HepG2 (cell line): ENCODE measurements around the gene CDK5RAP1. TPM values are rescaled to one million over a fixed set of nuclear protein-coding genes. Genes with fewer than 3 reads are reported as not detected.
A peak's percentile ranks its signal among the peaks of the same experiment; 100 is the strongest.

Experiments
- ATAC-seq: fragments of 200-7000 bp; cut with Tn5 transposase; 3 replicates; pipeline ENCODE4 v1.9.1; 2020; ENCODE audit warnings: mild to moderate bottlenecking, moderate library complexity
- BruUV-seq: library from RNA; stranded (reverse); fragments of 400-500 nt; replicated peaks from 2 replicates; lab custom pipeline; 2021; lab: Mats Ljungman, UMichigan
- CTCF ChIA-PET: fragments of 300-600 bp; formaldehyde crosslinking; extraction: SDS; loops from one replicate; lab custom pipeline; 2021; ENCODE audit warnings: low total read pairs, inconsistent platforms, low intra/inter-chr PET ratio; lab: Yijun Ruan, JAX
- POLR2A ChIA-PET: fragments of 350-600 bp; sonication (Branson Sonifier 250); formaldehyde crosslinking; loops from one replicate; lab custom pipeline; 2020; ENCODE audit warnings: antibody characterized with exemption, inconsistent platforms; lab: Yijun Ruan, JAX
- DNase-seq: peaks from one replicate; pipeline ENCODE4 v3.0.0-alpha.2; 2015; ENCODE audit warnings: low spot score
- FAIRE-seq: peaks from 3 replicates; lab custom pipeline; 2011; peaks lifted over from hg19 to GRCh38; lab: Jason Lieb, UNC
- H2AFZ ChIP-seq: one replicate; pipeline ENCODE4 v1.6.1; 2011; ENCODE audit warnings: low read length, inconsistent platforms
- H3K27ac ChIP-seq: fragments of 300-600 bp; 3 replicates; pipeline ENCODE4 v1.8.0; 2011; ENCODE audit warnings: mixed run types, mild to moderate bottlenecking, mixed read lengths, low read length, inconsistent platforms; ENCODE audit not compliant: insufficient read depth; ENCODE audit errors: extremely low read length
- H3K27me3 ChIP-seq, 2 experiments: fragments of 200-600 bp in 1 of 2; 2 replicates in 1 of 2; 3 replicates in 1 of 2; pipeline versions ENCODE4 v1.6.0 to v1.8.0; 2011; ENCODE audit warnings: low read length in 2 of 2, mild to moderate bottlenecking in 2 of 2, moderate library complexity in 2 of 2, inconsistent platforms in 1 of 2; ENCODE audit not compliant: insufficient read depth in 2 of 2, control insufficient read depth in 1 of 2
- H3K36me3 ChIP-seq, 2 experiments: fragments of 200-600 bp in 1 of 2; replicated peaks in 1 of 2; 2 replicates in 1 of 2; 3 replicates in 1 of 2; pipeline versions ENCODE4 v1.5.1 to v1.8.0; 2011; ENCODE audit warnings: low read length in 2 of 2, inconsistent platforms in 1 of 2; ENCODE audit not compliant: insufficient read depth in 2 of 2, control insufficient read depth in 1 of 2
- H3K4me1 ChIP-seq: 2 replicates; pipeline ENCODE4 v1.5.1; 2012; ENCODE audit warnings: low read length, inconsistent platforms; ENCODE audit not compliant: insufficient read depth
- H3K4me2 ChIP-seq: 2 replicates; pipeline ENCODE4 v1.6.0; 2011; ENCODE audit warnings: low read depth, low read length, inconsistent platforms
- H3K4me3 ChIP-seq, 3 experiments: fragments of 200-600 bp in 1 of 3; sonication (generic), shearing (Covaris generic) in 1 of 3; replicated peaks in 1 of 3; 2 replicates each; pipeline ENCODE4 v1.5.1; 2011 to 2016; ENCODE audit warnings: low read length in 3 of 3, inconsistent platforms in 2 of 3, low read depth in 2 of 3, mild to moderate bottlenecking in 2 of 3, control low read depth in 1 of 3, mixed read lengths in 1 of 3; ENCODE audit not compliant: insufficient read depth in 1 of 3
- H3K79me2 ChIP-seq: one replicate; pipeline ENCODE4 v1.6.1; 2011; ENCODE audit warnings: low read length, inconsistent platforms; ENCODE audit not compliant: insufficient read depth
- H3K9ac ChIP-seq: 2 replicates; pipeline ENCODE4 v1.6.0; 2011; ENCODE audit warnings: mild to moderate bottlenecking, low read depth, low read length, inconsistent platforms; ENCODE audit not compliant: insufficient read depth
- H3K9me3 ChIP-seq: 2 replicates; pipeline ENCODE4 v1.5.1; 2012; ENCODE audit warnings: mild to moderate bottlenecking, low read length
- H4K20me1 ChIP-seq: 2 replicates; pipeline ENCODE4 v1.6.0; 2011; ENCODE audit warnings: inconsistent platforms, mild to moderate bottlenecking, low read length, moderate library complexity; ENCODE audit not compliant: insufficient read depth
- ESRRA ChIP-seq: sonication (generic); formaldehyde crosslinking; IDR thresholded peaks from 2 replicates; pipeline ENCODE4 v1.5.1; 2020; ENCODE audit warnings: mild to moderate bottlenecking, low read depth, missing genetic modification reagents
- GABPA ChIP-seq, 2 experiments: IDR thresholded peaks; 2 replicates each; pipeline ENCODE4 v1.6.1; 2011 to 2016; ENCODE audit warnings: low read depth in 2 of 2, low read length in 1 of 2, missing biosample characterization in 1 of 2, missing genetic modification characterization in 1 of 2
- GMEB1 ChIP-seq: sonication (generic); formaldehyde crosslinking; IDR thresholded peaks from 2 replicates; pipeline ENCODE4 v1.5.1; 2020; ENCODE audit warnings: missing genetic modification reagents, mild to moderate bottlenecking, borderline replicate concordance
- HIVEP1 ChIP-seq: sonication (generic); formaldehyde crosslinking; IDR thresholded peaks from 2 replicates; pipeline ENCODE4 v1.4.0; 2020; ENCODE audit warnings: mild to moderate bottlenecking, missing genetic modification reagents
- KDM2A ChIP-seq: sonication (generic); formaldehyde crosslinking; IDR thresholded peaks from 2 replicates; pipeline ENCODE4 v1.4.0; 2020; ENCODE audit warnings: low read depth, missing genetic modification reagents, borderline replicate concordance
- RCOR2 ChIP-seq: IDR thresholded peaks from 2 replicates; pipeline ENCODE4 v1.6.1; 2016; ENCODE audit warnings: missing biosample characterization, missing genetic modification reagents
- RXRA ChIP-seq: sonication (generic); formaldehyde crosslinking; IDR thresholded peaks from 2 replicates; pipeline ENCODE4 v1.5.1; 2020; ENCODE audit warnings: missing genetic modification reagents
- SNAPC5 ChIP-seq: sonication (generic); formaldehyde crosslinking; IDR thresholded peaks from 2 replicates; pipeline ENCODE4 v1.8.1; 2023; ENCODE audit warnings: mild to moderate bottlenecking, missing genetic modification reagents, borderline replicate concordance
- THAP7 ChIP-seq: sonication (generic); formaldehyde crosslinking; IDR thresholded peaks from 2 replicates; pipeline ENCODE4 v1.8.1; 2023; ENCODE audit warnings: mild to moderate bottlenecking, missing genetic modification reagents
- TRAFD1 ChIP-seq: sonication (generic); formaldehyde crosslinking; IDR thresholded peaks from 2 replicates; pipeline ENCODE4 v1.5.1; 2020; ENCODE audit warnings: missing genetic modification reagents, mild to moderate bottlenecking, borderline replicate concordance
- ZMYM3 ChIP-seq: sonication (generic); formaldehyde crosslinking; IDR thresholded peaks from 2 replicates; pipeline ENCODE4 v1.5.1; 2020; ENCODE audit warnings: mild to moderate bottlenecking, missing genetic modification reagents
- ZNF251 ChIP-seq: sonication (generic); formaldehyde crosslinking; IDR thresholded peaks from 2 replicates; pipeline ENCODE4 v1.9.0; 2021; ENCODE audit warnings: mild to moderate bottlenecking, missing genetic modification reagents
- ZNF343 ChIP-seq: sonication (generic); formaldehyde crosslinking; IDR thresholded peaks from 2 replicates; pipeline ENCODE4 v1.4.0; 2020; ENCODE audit warnings: mild to moderate bottlenecking, missing genetic modification reagents
- ZNF556 ChIP-seq: sonication (generic); formaldehyde crosslinking; IDR thresholded peaks from 2 replicates; pipeline ENCODE4 v1.4.0; 2020; ENCODE audit warnings: mild to moderate bottlenecking, missing genetic modification reagents, borderline replicate concordance
- ZNF563 ChIP-seq: sonication (generic); formaldehyde crosslinking; IDR thresholded peaks from 2 replicates; pipeline ENCODE4 v1.8.0; 2022; ENCODE audit warnings: mild to moderate bottlenecking, moderate library complexity, missing genetic modification reagents
- WGBS: methylation state at CpG from one replicate; pipeline ENCODE4 v1.1.6; 2017; ENCODE audit warnings: low lambda C conversion rate; 5-methylcytosine and 5-hydroxymethylcytosine counted together
- in situ Hi-C: cut with HindIII; loops from 2 replicates; pipeline ENCODE4 v1.10.0; 2017; ENCODE audit warnings: low pct_unique_long_range_greater_than_20kb; ENCODE audit not compliant: extremely low pct_ligation_motif_present
- intact Hi-C: fragments of 100-400 bp; cut with micrococcal nuclease; formaldehyde crosslinking; loops from one replicate; pipeline ENCODE4 v1.10.0; 2022; ENCODE audit not compliant: unreplicated experiment
- polyA plus RNA-seq, 8 experiments: library from polyadenylated mRNA; depleted of rRNA in 3 of 8; stranded (reverse) in 7 of 8; unstranded in 1 of 8; fragments of >200 nt; fragmentation: Illumina TruSeq in 4 of 8; extraction: Trizol in 4 of 8; gene quantifications; 2 replicates each; pipeline versions ENCODE4 v1.2.1 to v1.2.3, GENCODE V29; 2011 to 2016; ENCODE audit warnings: low read depth in 4 of 8, missing spikeins in 1 of 8, mixed read lengths in 1 of 8; ENCODE audit not compliant: insufficient read depth in 1 of 8
- total RNA-seq, 5 experiments: library from RNA; depleted of rRNA; stranded (reverse); fragments of >200 nt; fragmentation: Illumina TruSeq; extraction: Trizol; gene quantifications; 2 replicates each; pipeline ENCODE4 v1.2.3, GENCODE V29; 2016; ENCODE audit warnings: low read depth in 1 of 5

CDK5RAP1 gene
- total and polyA plus RNA-seq, 2 of the 13 experiments (the other 11 are each of a cell fraction or from before 2014, with no cell fraction given), result 53.6 to 98.2 TPM

- no peak for DNase-seq
- peaks cover 0 to 4% of the 10 kb centered on the region in 2 experiments; a peak in 2 of 5 replicates for H3K36me3 ChIP-seq
- ChIA-PET CTCF (no interaction called here), POLR2A (no interaction called here)
- H3K9me3 ChIP-seq, result no peaks in the 10 kb centered on the region
- intact Hi-C loops, result no loop called here
- in situ Hi-C loops, result no loop called here
- no peak for FAIRE-seq
- BruUV-seq, result no TSS peak
- no peak overlapping the region for H3K27ac ChIP-seq
- H3K9ac ChIP-seq, result no peak overlapping the region
- no peaks in the 10 kb centered on the region for H4K20me1 ChIP-seq
- H3K4me3 ChIP-seq, result no peak overlapping the region
- peaks cover 48% of the 10 kb centered on the region for H3K4me1 ChIP-seq
- WGBS, result 91% methylated on average over 9 of the region's 9 CpGs
- no peak for ATAC-seq
- H3K4me2 ChIP-seq, result no peak overlapping the region
- H3K79me2 ChIP-seq, result no peaks in the 10 kb centered on the region
- H2AFZ ChIP-seq, result no peak overlapping the region
- TF ChIP-seq SNAPC5 (CRISPR knock-in tag), result no peak
- peak; percentile 17; the same call in 1 of the 2 replicates for TF ChIP-seq KDM2A (CRISPR knock-in tag)
- no peaks in the 10 kb centered on the region for H3K27me3 ChIP-seq
Observed at GRCh38 chr20:33345342-33345741, 56.0 kb downstream of the CDK5RAP1 start.

- ChIA-PET POLR2A (interaction anchor here (1.4 kb wide), 1 partner anchor 50 kb away, joined by 3 read pairs; no protein-coding TSS in a partner anchor), CTCF (no interaction called here)
- Histone ChIP-seq H2AFZ (no peak overlapping the region), H3K36me3 (no peaks in the 10 kb centered on the region), H3K4me2 (no peak overlapping the region), H3K9ac (no peak overlapping the region), H3K4me1 (peaks cover 66% of the 10 kb centered on the region), H3K79me2 (no peaks in the 10 kb centered on the region), H4K20me1 (no peaks in the 10 kb centered on the region), H3K4me3 (no peak overlapping the region), H3K9me3 (no peaks in the 10 kb centered on the region), H3K27me3 (no peaks in the 10 kb centered on the region), H3K27ac (no peak overlapping the region)
- in situ Hi-C loops, result no loop called here
- ATAC-seq, result no peak
- no peak for FAIRE-seq
- no TSS peak for BruUV-seq
- no peak for DNase-seq
- intact Hi-C loops, result no loop called here
- WGBS, result 73% methylated on average over 4 of the region's 4 CpGs
- peak; percentile 54; the same call in 1 of the 2 replicates for TF ChIP-seq ZMYM3 (CRISPR knock-in tag)
- no peak for TF ChIP-seq HIVEP1 (CRISPR knock-in tag)
- TF ChIP-seq TRAFD1, result no peak
- TF ChIP-seq ESRRA, result no peak
- no peak for TF ChIP-seq ZNF343
- no peak for TF ChIP-seq ZNF251 (CRISPR knock-in tag)
- no peak for TF ChIP-seq RCOR2
- TF ChIP-seq GMEB1 (CRISPR knock-in tag), result no peak
- TF ChIP-seq RXRA, result no peak
- no peak for TF ChIP-seq ZNF556 (CRISPR knock-in tag)
- TF ChIP-seq ZNF563 (CRISPR knock-in tag), result no peak
- no peak for TF ChIP-seq GABPA (IDR thresholded peaks at IDR 0.05; ENCODE audit: low read depth, low read length)
- TF ChIP-seq GABPA (CRISPR knock-in tag; IDR thresholded peaks at IDR 0.05; ENCODE audit: low read depth), result no peak
- TF ChIP-seq THAP7 (CRISPR knock-in tag), result no peak
Observed at GRCh38 chr20:33343521-33343920, 57.8 kb downstream of the CDK5RAP1 start.
